Measurements from ENCODE around the gene CDH13.

CDH13 gene

DNA sequence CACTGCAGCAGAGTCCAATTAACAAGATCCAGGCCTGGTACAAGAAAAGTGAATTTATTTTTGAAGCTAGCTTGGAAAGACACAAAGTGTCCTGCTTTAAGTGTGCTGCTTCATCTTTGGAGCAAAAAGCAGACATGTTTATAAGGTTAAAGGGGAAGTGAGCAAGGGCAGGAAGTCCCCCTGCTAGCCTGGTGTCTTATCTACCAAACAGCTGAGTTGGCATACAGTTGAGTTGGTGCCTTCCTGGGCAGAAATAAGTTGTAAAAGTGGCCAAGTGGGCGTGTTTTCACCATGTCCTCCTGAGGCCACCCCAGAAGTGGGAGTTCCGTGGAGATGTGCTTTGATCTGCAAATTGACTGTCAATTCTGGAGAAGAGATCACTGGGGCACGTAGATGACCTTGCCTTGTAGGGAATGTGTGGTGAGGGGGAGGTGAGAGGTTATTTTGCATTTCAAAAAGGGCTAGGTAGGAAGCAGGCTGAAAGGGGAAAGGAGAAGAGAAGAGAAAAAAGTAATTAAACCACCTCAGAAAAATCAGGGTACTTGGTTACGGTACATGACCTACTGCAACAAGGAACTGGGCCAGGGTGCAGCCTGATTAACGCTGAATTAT, 1142.7 kb downstream of the CDH13 start:
- Histone ChIP-seq H3K36me3 (no peaks in the 10 kb centered on the region), H3K27me3 (ENCODE audit: insufficient read depth, low read depth, severe bottlenecking) (no peaks in the 10 kb centered on the region), H3K4me3 (ENCODE audit: low read depth, low read length) (no peak overlapping the region), H3K27ac (no peak overlapping the region), H3K9me3 (ENCODE audit: severe bottlenecking) (no peaks in the 10 kb centered on the region)
- TF ChIP-seq, protein P1, sequence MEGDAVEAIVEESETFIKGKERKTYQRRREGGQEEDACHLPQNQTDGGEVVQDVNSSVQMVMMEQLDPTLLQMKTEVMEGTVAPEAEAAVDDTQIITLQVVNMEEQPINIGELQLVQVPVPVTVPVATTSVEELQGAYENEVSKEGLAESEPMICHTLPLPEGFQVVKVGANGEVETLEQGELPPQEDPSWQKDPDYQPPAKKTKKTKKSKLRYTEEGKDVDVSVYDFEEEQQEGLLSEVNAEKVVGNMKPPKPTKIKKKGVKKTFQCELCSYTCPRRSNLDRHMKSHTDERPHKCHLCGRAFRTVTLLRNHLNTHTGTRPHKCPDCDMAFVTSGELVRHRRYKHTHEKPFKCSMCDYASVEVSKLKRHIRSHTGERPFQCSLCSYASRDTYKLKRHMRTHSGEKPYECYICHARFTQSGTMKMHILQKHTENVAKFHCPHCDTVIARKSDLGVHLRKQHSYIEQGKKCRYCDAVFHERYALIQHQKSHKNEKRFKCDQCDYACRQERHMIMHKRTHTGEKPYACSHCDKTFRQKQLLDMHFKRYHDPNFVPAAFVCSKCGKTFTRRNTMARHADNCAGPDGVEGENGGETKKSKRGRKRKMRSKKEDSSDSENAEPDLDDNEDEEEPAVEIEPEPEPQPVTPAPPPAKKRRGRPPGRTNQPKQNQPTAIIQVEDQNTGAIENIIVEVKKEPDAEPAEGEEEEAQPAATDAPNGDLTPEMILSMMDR (IDR thresholded peaks at IDR 0.05; ENCODE audit: low read depth, low read length): no peak
- no peak for DNase-seq

DNA sequence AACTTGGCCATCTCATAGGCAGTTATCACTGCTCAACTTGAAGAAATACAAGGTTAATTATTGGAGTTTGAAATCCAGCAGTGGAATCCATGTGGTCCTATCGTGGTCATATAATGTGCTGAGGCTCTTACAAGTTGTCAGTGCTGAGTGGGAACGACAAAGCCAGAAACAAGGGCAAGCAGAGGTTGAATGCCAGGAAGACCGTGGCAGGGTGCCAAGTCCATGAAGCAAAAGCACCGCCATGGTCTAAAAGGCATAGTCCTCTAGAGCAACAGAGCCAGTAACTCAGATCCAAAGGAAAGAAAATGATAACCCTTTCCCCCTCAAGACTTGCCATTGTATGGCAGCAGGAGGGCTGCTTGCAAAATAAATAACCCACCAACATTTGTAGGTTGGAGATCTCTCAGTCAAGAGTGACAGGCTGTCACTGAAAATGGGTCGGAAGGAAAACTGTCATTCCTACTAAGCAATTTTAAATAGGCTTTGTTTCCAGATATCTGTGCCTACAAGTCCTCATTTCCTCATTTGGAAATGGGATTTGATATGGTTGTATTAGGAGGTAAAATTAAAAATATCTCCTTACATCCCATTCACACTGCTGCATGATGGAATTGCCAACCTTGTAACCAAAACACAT, 1144.7 kb downstream of the CDH13 start:
- no peaks in the 10 kb centered on the region for H3K27me3 ChIP-seq (ENCODE audit: insufficient read depth, low read depth, severe bottlenecking)
- TF ChIP-seq, protein P1 (IDR thresholded peaks at IDR 0.05; ENCODE audit: low read depth, low read length): no peak
- H3K27ac ChIP-seq: no peak overlapping the region
- H3K4me3 ChIP-seq (ENCODE audit: low read depth, low read length): no peak overlapping the region
- DNase-seq: no peak
- no peaks in the 10 kb centered on the region for H3K36me3 ChIP-seq
- H3K9me3 ChIP-seq (ENCODE audit: severe bottlenecking): no peaks in the 10 kb centered on the region

DNA sequence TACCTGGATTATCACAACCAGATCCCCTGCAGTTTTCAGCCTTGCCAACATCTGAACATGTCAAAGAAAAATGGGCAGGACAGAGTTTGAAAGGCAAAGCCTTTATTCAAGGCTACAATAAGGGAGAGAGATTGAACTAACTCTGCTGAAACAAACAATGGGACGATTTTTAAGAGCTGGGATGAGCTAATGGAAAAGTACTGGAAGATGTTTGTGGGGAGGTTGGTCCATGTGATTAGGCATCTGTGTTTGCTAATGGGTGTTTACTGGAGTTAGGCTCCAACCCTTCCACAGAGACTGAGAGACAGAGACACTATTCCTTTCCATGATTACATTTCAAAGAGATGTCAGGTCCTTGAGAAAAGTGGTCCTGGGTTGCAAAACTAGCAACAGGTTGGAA, 1146.0 kb downstream of the CDH13 start:
- no peaks in the 10 kb centered on the region for H3K27me3 ChIP-seq (ENCODE audit: insufficient read depth, low read depth, severe bottlenecking)
- no peaks in the 10 kb centered on the region for H3K9me3 ChIP-seq (ENCODE audit: severe bottlenecking)
- TF ChIP-seq, protein P1 (IDR thresholded peaks at IDR 0.05; ENCODE audit: low read depth, low read length): no peak
- H3K4me3 ChIP-seq (ENCODE audit: low read depth, low read length): no peak overlapping the region
- no peaks in the 10 kb centered on the region for H3K36me3 ChIP-seq
- DNase-seq: no peak
- no peak overlapping the region for H3K27ac ChIP-seq

DNA sequence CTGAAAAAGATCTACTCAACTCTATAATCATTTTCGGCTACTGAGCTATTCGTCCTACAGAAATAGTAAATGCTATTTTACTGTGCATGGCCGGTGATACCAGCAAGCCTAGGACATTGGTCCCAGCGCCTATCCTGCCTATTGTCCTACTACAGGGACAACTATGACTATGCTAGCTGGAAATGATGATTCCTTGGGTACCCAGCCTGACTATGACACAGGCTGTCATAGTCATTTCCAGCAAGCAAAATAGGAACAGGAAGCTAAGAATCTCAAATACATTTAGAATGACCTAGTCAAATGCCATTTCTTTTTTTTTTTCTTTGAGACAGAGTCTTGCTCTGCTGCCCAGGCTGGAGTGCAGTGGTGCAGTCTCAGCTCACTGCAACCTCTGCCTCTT, 1147.3 kb downstream of the CDH13 start:
- TF ChIP-seq, protein P1 (IDR thresholded peaks at IDR 0.05; ENCODE audit: low read depth, low read length): no peak
- Histone ChIP-seq H3K9me3 (ENCODE audit: severe bottlenecking) (no peaks in the 10 kb centered on the region), H3K36me3 (no peaks in the 10 kb centered on the region), H3K27ac (no peak overlapping the region), H3K4me3 (ENCODE audit: low read depth, low read length) (no peak overlapping the region), H3K27me3 (ENCODE audit: insufficient read depth, low read depth, severe bottlenecking) (no peaks in the 10 kb centered on the region)
- DNase-seq: no peak

DNA sequence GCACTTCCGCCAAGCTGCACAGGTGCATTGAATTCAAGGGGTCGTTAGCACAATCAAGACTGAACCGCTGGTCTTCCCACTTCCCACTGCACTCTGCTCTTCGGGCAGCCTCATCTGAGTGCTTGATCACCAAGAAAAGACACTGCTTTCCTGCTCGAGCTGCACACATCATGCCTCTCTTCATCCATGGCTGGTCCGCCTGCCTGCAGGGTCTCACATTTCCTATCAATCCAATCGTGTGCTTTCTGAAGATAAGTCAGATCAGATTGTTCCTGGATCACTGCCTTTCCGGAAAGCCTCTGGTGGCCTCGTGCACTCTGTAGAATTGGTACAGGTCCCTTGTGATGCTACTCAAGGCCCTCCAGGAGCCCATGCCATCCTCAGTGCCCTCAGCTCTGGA, 1150.2 kb downstream of the CDH13 start:
- DNase-seq: no peak
- Histone ChIP-seq H3K27ac (no peak overlapping the region), H3K36me3 (no peaks in the 10 kb centered on the region), H3K27me3 (ENCODE audit: insufficient read depth, low read depth, severe bottlenecking) (no peaks in the 10 kb centered on the region), H3K9me3 (ENCODE audit: severe bottlenecking) (no peaks in the 10 kb centered on the region), H3K4me3 (ENCODE audit: low read depth, low read length) (no peak overlapping the region)
- TF ChIP-seq, protein P1 (IDR thresholded peaks at IDR 0.05; ENCODE audit: low read depth, low read length): no peak

DNA sequence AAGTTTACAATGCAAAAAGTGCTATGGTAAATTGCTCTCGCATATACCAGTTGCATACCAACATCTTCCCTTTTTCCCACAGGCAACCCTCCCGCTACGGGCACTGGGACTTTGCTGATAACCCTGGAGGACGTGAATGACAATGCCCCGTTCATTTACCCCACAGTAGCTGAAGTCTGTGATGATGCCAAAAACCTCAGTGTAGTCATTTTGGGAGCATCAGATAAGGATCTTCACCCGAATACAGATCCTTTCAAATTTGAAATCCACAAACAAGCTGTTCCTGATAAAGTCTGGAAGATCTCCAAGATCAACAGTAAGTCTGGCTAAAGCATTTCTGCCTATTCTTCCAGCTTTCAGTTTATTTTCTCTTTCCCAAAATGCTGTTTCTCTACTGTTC, 1153.1 kb downstream of the CDH13 start:
- H3K27ac ChIP-seq: no peak overlapping the region
- H3K9me3 ChIP-seq (ENCODE audit: severe bottlenecking): no peaks in the 10 kb centered on the region
- TF ChIP-seq, protein P1 (IDR thresholded peaks at IDR 0.05; ENCODE audit: low read depth, low read length): no peak
- DNase-seq: no peak
- no peaks in the 10 kb centered on the region for H3K36me3 ChIP-seq
- no peak overlapping the region for H3K4me3 ChIP-seq (ENCODE audit: low read depth, low read length)
- no peaks in the 10 kb centered on the region for H3K27me3 ChIP-seq (ENCODE audit: insufficient read depth, low read depth, severe bottlenecking)
